Upper lobe of left lung (tissue), 6 donors: ENCODE data around the gene CDT1. TPM values are rescaled to one million over a fixed set of nuclear protein-coding genes. Genes with fewer than 3 reads are reported as not detected.

Experiments
- ATAC-seq, 2 donors: fragments of 200-7000 bp; cut with Tn5 transposase; one replicate each; pipeline ENCODE4 v1.9.1; 2022; ENCODE audit warnings: mild to moderate bottlenecking in 2 of 2, moderate library complexity in 2 of 2; ENCODE audit not compliant: low FRiP score in 2 of 2
- DNase-seq, 2 donors: peaks; one replicate each; pipeline ENCODE4 v3.0.0-alpha.2; 2019 to 2020
- H3K27ac ChIP-seq, 4 donors: fragments of 200-600 bp; sonication (generic); one replicate each; pipeline ENCODE4 v1.5.1; 2016 to 2019
- H3K27me3 ChIP-seq, 4 donors: fragments of 200-600 bp; sonication (generic); one replicate each; pipeline ENCODE4 v1.5.1; 2017 to 2019
- H3K36me3 ChIP-seq, 4 donors: fragments of 200-600 bp; sonication (generic); one replicate each; pipeline ENCODE4 v1.5.1; 2016 to 2019
- H3K4me1 ChIP-seq, 4 donors: fragments of 200-600 bp; sonication (generic); one replicate each; pipeline ENCODE4 v1.5.1; 2018 to 2019
- H3K4me3 ChIP-seq, 4 donors: fragments of 200-600 bp; sonication (generic); one replicate each; pipeline ENCODE4 v1.5.1; 2017 to 2019; ENCODE audit warnings: mild to moderate bottlenecking in 2 of 4, moderate library complexity in 1 of 4
- H3K9me3 ChIP-seq, 4 donors: fragments of 200-600 bp; sonication (generic); one replicate each; pipeline ENCODE4 v1.5.1; 2018 to 2019
- EP300 ChIP-seq, 4 donors: sonication (generic); formaldehyde crosslinking; IDR thresholded peaks; one replicate each; pipeline ENCODE4 v1.5.1; 2017; ENCODE audit warnings: antibody characterized with exemption in 4 of 4, control low read depth in 2 of 4
- POLR2A ChIP-seq, 4 donors: fragments of 450-650 bp; IDR thresholded peaks; one replicate each; pipeline ENCODE4 v1.5.1; 2016 to 2017; ENCODE audit warnings: antibody characterized with exemption in 4 of 4, mild to moderate bottlenecking in 2 of 4
- POLR2AphosphoS5 ChIP-seq, 2 donors: sonication (generic); formaldehyde crosslinking; IDR thresholded peaks; one replicate each; pipeline ENCODE4 v1.5.1; 2017; ENCODE audit warnings: antibody characterized with exemption in 2 of 2
- WGBS, 2 donors: methylation state at CpG; one replicate each; pipeline ENCODE4 v1.1.5; 2017 to 2018; 5-methylcytosine and 5-hydroxymethylcytosine counted together
- total RNA-seq, 6 donors: library from RNA; depleted of rRNA in 4 of 6; stranded (reverse); fragments of >200 nt in 4 of 6; gene quantifications; one replicate each; pipeline versions ENCODE4 v1.1.0 to v1.2.1, GENCODE V29; 2016 to 2021
- TF ChIP-seq, protein P1 (sequence below), 6 experiments: fragments of 450-650 bp in 4 of 6; fragments of 200-600 bp in 2 of 6; sonication (generic) in 2 of 6; IDR thresholded peaks; one replicate each; pipeline ENCODE4 v1.5.1; 2016 to 2019; ENCODE audit warnings: antibody characterized with exemption in 6 of 6
- donor health status: DM: no; HTN: no; CAD: no; lungs with moderate emphysema.
- donor health status: DM: no; HTN: yes; CAD: no; lungs with severe emphysema.

The CDT1 gene
- total RNA-seq, 6 donors from 2014 or later, result 2.3 to 4.7 (median 3.5) TPM; not detected in 1

DNA sequence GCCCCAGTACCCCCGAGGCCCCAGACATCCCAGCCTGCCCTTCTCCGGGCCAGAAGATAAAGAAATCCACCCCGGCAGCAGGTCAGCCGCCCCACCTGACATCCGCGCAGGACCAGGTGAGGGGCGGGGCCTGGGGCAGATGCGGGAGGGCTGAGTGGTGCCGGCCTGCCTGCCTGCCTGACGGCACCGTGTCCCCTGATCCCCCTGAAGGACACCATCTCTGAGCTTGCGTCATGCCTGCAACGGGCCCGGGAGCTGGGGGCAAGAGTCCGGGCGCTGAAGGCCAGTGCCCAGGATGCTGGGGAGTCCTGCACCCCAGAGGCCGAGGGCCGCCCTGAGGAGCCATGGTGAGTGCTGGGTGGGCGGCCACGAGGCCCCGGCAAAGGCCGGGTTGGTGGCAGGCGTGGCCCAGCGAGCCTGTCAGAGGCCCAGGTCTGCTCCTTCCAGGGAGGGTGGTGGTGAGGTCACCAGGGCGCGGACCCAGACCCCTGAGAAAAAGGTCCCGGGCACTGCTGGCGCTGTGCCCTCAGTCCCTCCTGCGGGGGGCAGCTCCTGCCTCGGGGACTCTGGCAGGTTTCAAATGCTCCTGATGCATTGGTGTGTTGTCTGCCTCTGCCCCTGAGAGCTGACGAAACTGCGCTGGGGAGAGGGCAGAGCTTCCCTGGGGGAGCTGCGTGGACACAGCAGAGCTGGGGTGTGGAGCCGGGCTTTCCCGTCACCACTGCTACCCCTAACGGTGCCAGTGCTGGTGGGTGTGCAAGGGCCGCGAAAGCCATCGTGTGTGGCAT is 1.2 kb downstream of the CDT1 start:
- peak overlapping the region in 2 of 4 donors; percentile 51 to 60 for H3K4me3 ChIP-seq
- no peaks in the 10 kb centered on the region for H3K27me3 ChIP-seq
- 44% methylated on average over 15 of the region's 39 CpGs; no CpG with 5 or more reads in 1 of the 2 donors for WGBS, 2 donors
- no peak overlapping the region for H3K27ac ChIP-seq
- peaks cover 16 to 42% (median 21%) of the 10 kb centered on the region in 4 donors for H3K4me1 ChIP-seq
- DNase-seq (peak in 1 of 2 donors; percentile 81), ATAC-seq (no peak)
- TF ChIP-seq, protein P1, sequence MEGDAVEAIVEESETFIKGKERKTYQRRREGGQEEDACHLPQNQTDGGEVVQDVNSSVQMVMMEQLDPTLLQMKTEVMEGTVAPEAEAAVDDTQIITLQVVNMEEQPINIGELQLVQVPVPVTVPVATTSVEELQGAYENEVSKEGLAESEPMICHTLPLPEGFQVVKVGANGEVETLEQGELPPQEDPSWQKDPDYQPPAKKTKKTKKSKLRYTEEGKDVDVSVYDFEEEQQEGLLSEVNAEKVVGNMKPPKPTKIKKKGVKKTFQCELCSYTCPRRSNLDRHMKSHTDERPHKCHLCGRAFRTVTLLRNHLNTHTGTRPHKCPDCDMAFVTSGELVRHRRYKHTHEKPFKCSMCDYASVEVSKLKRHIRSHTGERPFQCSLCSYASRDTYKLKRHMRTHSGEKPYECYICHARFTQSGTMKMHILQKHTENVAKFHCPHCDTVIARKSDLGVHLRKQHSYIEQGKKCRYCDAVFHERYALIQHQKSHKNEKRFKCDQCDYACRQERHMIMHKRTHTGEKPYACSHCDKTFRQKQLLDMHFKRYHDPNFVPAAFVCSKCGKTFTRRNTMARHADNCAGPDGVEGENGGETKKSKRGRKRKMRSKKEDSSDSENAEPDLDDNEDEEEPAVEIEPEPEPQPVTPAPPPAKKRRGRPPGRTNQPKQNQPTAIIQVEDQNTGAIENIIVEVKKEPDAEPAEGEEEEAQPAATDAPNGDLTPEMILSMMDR (IDR thresholded peaks at IDR 0.05), result no peak
- TF ChIP-seq POLR2AphosphoS5 (IDR thresholded peaks at IDR 0.05) (no peak), POLR2A (IDR thresholded peaks at IDR 0.05) (no peak), EP300 (IDR thresholded peaks at IDR 0.05) (no peak)
- H3K36me3 ChIP-seq, result peaks cover 0 to 20% (median 9%) of the 10 kb centered on the region in 4 donors
- no peaks in the 10 kb centered on the region for H3K9me3 ChIP-seq

DNA sequence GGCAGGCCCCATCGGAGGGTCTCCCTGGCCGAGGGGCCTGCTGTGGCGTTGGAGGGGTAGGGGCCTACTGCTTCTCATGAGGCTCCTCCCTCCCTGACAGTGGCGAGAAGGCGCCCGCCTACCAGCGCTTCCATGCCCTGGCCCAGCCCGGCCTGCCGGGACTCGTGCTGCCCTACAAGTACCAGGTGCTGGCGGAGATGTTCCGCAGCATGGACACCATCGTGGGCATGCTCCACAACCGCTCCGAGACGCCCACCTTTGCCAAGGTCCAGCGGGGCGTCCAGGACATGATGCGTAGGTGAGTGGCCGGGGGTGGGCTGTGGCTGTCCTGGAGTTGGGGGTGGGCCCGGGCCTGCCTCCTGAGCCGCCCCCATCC is 1.7 kb downstream of the CDT1 start:
- Histone ChIP-seq H3K4me1 (peaks cover 22 to 48% (median 27%) of the 10 kb centered on the region in 4 donors), H3K27me3 (no peaks in the 10 kb centered on the region), H3K27ac (no peak overlapping the region), H3K36me3 (peaks cover 0 to 22% (median 10%) of the 10 kb centered on the region in 4 donors), H3K9me3 (no peaks in the 10 kb centered on the region), H3K4me3 (no peak overlapping the region)
- ATAC-seq, result no peak
- WGBS, 2 donors, result 88 to 100% methylated on average over 4 to 22 of the region's 22 CpGs
- DNase-seq, result peak in 1 of 2 donors; percentile 81
- TF ChIP-seq, protein P1 (IDR thresholded peaks at IDR 0.05), result no peak
- TF ChIP-seq POLR2A (IDR thresholded peaks at IDR 0.05) (no peak), POLR2AphosphoS5 (IDR thresholded peaks at IDR 0.05) (no peak), EP300 (IDR thresholded peaks at IDR 0.05) (no peak)

DNA sequence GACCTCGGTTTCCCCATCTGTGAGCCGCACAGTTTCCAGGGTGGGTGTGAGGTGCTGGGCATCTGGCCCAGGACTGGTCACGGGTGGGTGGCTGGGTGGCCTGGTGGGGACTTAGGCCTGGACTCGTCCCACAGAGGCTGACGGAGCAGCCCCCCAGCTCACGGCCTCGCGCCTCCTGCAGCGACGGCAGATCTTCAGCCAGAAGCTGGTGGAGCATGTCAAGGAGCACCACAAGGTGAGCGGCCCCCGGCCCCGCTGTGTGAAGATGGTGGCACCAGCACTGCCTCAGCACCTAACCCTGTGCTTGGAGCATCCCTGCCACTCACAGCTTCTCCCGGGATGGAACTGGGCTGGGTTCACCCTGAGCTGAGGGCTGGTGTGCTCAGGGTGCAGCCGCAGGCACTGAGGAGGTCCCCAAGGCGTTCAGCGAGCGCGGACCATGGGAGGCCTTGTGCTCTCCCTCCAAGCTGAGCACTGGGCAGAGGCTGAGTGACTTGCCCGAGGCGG is 2.4 kb downstream of the CDT1 start:
- TF ChIP-seq, protein P1 (IDR thresholded peaks at IDR 0.05), result no peak
- TF ChIP-seq POLR2AphosphoS5 (IDR thresholded peaks at IDR 0.05) (no peak), EP300 (IDR thresholded peaks at IDR 0.05) (no peak), POLR2A (IDR thresholded peaks at IDR 0.05) (no peak)
- 93 to 96% methylated on average over 18 to 21 of the region's 21 CpGs for WGBS, 2 donors
- DNase-seq, result peak in 1 of 2 donors; percentile 85

DNA sequence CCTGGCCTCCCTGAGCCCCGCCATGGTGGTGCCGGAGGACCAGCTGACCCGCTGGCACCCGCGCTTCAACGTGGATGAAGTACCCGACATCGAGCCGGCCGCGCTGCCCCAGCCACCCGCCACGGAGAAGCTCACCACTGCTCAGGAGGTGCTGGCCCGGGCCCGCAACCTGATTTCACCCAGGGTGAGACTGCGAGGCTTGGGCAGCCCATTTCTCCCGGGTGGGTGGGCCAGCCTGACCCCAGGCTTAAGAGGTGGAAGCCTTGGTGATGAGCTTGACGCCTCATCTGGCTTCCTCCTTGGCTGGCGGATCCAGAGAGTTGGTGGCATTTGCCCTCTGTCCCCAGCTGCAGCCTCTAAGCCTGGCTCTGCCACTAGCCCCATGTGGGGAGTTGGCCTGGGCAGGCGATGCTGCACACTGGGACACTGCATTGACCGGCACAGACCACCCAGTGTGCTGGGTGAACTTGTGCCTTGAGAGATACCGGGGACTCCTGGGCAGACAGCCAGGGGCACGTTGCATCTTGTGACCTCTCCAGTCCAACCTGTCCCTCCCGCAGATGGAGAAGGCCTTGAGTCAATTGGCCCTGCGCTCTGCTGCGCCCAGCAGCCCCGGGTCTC is 3.0 kb downstream of the CDT1 start:
- 87 to 93% methylated on average over 6 to 26 of the region's 27 CpGs for WGBS, 2 donors
- DNase-seq, result peak in 1 of 2 donors; percentile 85

More for the DNA sequence above, 2.4 kb downstream of the CDT1 start:
- H3K4me1 ChIP-seq, result peaks cover 28 to 54% (median 33%) of the 10 kb centered on the region in 4 donors
- peaks cover 0 to 22% (median 10%) of the 10 kb centered on the region in 4 donors for H3K36me3 ChIP-seq
- no peak for ATAC-seq
- no peaks in the 10 kb centered on the region for H3K27me3 ChIP-seq
- no peaks in the 10 kb centered on the region for H3K9me3 ChIP-seq
- H3K27ac ChIP-seq, result no peak overlapping the region
- H3K4me3 ChIP-seq, result no peak overlapping the region

DNA sequence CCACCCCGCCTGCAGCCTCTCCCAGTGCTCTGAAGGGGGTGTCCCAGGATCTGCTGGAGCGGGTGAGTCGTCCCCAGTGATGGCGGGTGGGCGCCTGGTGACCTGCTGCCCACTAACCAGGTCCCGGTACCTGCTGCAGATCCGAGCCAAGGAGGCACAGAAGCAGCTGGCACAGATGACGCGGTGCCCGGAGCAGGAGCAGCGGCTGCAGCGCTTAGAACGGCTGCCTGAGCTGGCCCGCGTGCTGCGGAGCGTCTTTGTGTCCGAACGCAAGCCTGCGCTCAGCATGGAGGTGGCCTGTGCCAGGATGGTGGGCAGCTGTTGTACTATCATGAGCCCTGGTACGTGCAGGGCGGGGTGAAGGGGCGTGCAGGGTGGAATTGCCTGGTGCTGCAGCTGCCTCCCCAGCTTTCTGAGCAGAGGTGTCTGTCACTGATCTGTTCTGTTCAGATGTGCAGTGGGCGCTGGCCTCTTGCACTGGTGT is 3.6 kb downstream of the CDT1 start:
- no peaks in the 10 kb centered on the region for H3K9me3 ChIP-seq
- H3K27me3 ChIP-seq, result no peaks in the 10 kb centered on the region
- peaks cover 35 to 57% (median 36%) of the 10 kb centered on the region in 4 donors for H3K4me1 ChIP-seq
- no peak overlapping the region for H3K27ac ChIP-seq
- WGBS, 2 donors, result 93 to 100% methylated on average over 1 to 24 of the region's 24 CpGs
- H3K4me3 ChIP-seq, result no peak overlapping the region
- DNase-seq (peak in 1 of 2 donors; percentile 83), ATAC-seq (no peak)
- H3K36me3 ChIP-seq, result peaks cover 0 to 22% (median 10%) of the 10 kb centered on the region in 4 donors
- TF ChIP-seq POLR2AphosphoS5 (IDR thresholded peaks at IDR 0.05) (no peak), POLR2A (IDR thresholded peaks at IDR 0.05) (no peak)
- TF ChIP-seq, protein P1 (IDR thresholded peaks at IDR 0.05), result no peak

More for the DNA sequence above, 3.0 kb downstream of the CDT1 start:
- peaks cover 0 to 22% (median 10%) of the 10 kb centered on the region in 4 donors for H3K36me3 ChIP-seq
- H3K27ac ChIP-seq, result no peak overlapping the region
- no peaks in the 10 kb centered on the region for H3K27me3 ChIP-seq
- TF ChIP-seq POLR2AphosphoS5 (IDR thresholded peaks at IDR 0.05), result no peak
- no peak overlapping the region for H3K4me3 ChIP-seq
- ATAC-seq, result no peak
- no peaks in the 10 kb centered on the region for H3K9me3 ChIP-seq
- peaks cover 32 to 57% (median 36%) of the 10 kb centered on the region in 4 donors for H3K4me1 ChIP-seq
